Endodermal cell (in vitro differentiated cells): Measurements from ENCODE around the gene SDK1. TPM values are rescaled to one million over a fixed set of nuclear protein-coding genes. Genes with fewer than 3 reads are reported as not detected.

Experiments used
- DNase-seq: peaks from one replicate; pipeline ENCODE4 v3.0.0-alpha.2; 2017
- H3K27ac ChIP-seq: 2 replicates; pipeline ENCODE4 v1.5.1; 2013; ENCODE audit warnings: mild to moderate bottlenecking, low read depth, low read length, moderate library complexity
- H3K27me3 ChIP-seq: 2 replicates; pipeline ENCODE4 v1.6.1; 2013; ENCODE audit warnings: mild to moderate bottlenecking, low read length, moderate library complexity; ENCODE audit not compliant: insufficient read depth, control insufficient read depth, poor library complexity, severe bottlenecking
- H3K36me3 ChIP-seq: 2 replicates; pipeline ENCODE4 v1.7.0; 2013; ENCODE audit warnings: mild to moderate bottlenecking, low read length, moderate library complexity; ENCODE audit not compliant: control insufficient read depth, insufficient read depth
- H3K4me1 ChIP-seq: one replicate; pipeline ENCODE4 v1.7.0; 2013; ENCODE audit warnings: low read length; ENCODE audit not compliant: control insufficient read depth, insufficient read depth
- H3K4me3 ChIP-seq: 2 replicates; pipeline ENCODE4 v1.5.1; 2013; ENCODE audit warnings: mild to moderate bottlenecking, low read length, moderate library complexity
- H3K9ac ChIP-seq: 2 replicates; pipeline ENCODE4 v1.6.1; 2013; ENCODE audit warnings: mild to moderate bottlenecking, low read length, moderate library complexity; ENCODE audit not compliant: poor library complexity, severe bottlenecking; ENCODE audit errors: extremely low read depth
- H3K9me3 ChIP-seq: 2 replicates; pipeline ENCODE4 v1.6.1; 2013; ENCODE audit warnings: mild to moderate bottlenecking, low read length, moderate library complexity; ENCODE audit not compliant: control insufficient read depth
- H3K27ac Mint-ChIP-seq: 2 replicates; pipeline ENCODE4 v1.8.0; 2020; ENCODE audit warnings: mixed read lengths
- H3K27me3 Mint-ChIP-seq: 2 replicates; pipeline ENCODE4 v1.8.0; 2021; ENCODE audit warnings: mild to moderate bottlenecking, mixed read lengths; ENCODE audit not compliant: insufficient read depth
- H3K36me3 Mint-ChIP-seq: 2 replicates; pipeline ENCODE4 v1.8.0; 2020; ENCODE audit warnings: low read depth, mixed read lengths
- H3K4me1 Mint-ChIP-seq: 2 replicates; pipeline ENCODE4 v1.8.0; 2020; ENCODE audit warnings: mixed read lengths
- H3K4me3 Mint-ChIP-seq: 2 replicates; pipeline ENCODE4 v1.8.0; 2020; ENCODE audit warnings: mild to moderate bottlenecking, moderate library complexity, mixed read lengths
- H3K9me3 Mint-ChIP-seq: 2 replicates; pipeline ENCODE4 v1.8.0; 2020; ENCODE audit warnings: mild to moderate bottlenecking, mixed read lengths
- WGBS, 2 experiments: methylation state at CpG; one replicate each; pipeline versions ENCODE4 v1.1.5 to v1.1.7; 2013; ENCODE audit warnings: missing lambda C conversion rate in 2 of 2, mixed read lengths in 1 of 2; ENCODE audit not compliant: insufficient coverage in 1 of 2, insufficient read length in 1 of 2; 5-methylcytosine and 5-hydroxymethylcytosine counted together
- total RNA-seq, 2 donors: library from RNA; stranded (reverse); fragmentation: NEBNext Ultra II Directional in 1 of 2; extraction: Animal tissue kit (Norgen Biotek cat#: 25700) in 1 of 2; gene quantifications; 2 replicates in 1 of 2; 3 replicates in 1 of 2; pipeline ENCODE4 v1.2.1, GENCODE V29; 2021
- TF ChIP-seq, protein P1 (sequence below): fragments of 200-600 bp; sonication (generic); conservative IDR thresholded peaks from 2 replicates; pipeline ENCODE4 v1.5.0; 2021; ENCODE audit warnings: antibody characterized with exemption, mild to moderate bottlenecking

Gene SDK1
- total RNA-seq, 2 donors from 2014 or later, result 22.7 to 23.1 TPM

DNA sequence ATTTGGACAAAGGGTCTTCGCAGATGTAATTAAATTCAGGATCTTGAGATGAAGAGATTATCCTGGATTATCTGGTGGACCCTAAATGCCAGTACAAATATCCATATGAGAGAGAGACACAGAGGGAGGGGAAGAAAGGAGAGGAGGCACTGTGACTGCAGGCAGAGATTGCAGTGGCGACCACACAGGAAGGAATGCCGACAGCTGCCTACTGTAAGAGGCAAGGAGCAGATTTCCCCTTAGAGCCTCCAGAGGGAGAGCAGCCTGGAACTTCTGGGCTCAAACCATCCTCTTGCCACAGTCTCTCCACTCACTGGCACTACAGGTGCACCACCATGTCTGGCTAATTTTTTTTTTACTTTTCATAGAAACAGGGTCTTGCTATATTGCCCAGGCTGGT, 152.3 kb downstream of the SDK1 start:
- Mint-ChIP-seq H3K4me1 (peaks cover 27% of the 10 kb centered on the region), H3K27me3 (no peaks in the 10 kb centered on the region)

DNA sequence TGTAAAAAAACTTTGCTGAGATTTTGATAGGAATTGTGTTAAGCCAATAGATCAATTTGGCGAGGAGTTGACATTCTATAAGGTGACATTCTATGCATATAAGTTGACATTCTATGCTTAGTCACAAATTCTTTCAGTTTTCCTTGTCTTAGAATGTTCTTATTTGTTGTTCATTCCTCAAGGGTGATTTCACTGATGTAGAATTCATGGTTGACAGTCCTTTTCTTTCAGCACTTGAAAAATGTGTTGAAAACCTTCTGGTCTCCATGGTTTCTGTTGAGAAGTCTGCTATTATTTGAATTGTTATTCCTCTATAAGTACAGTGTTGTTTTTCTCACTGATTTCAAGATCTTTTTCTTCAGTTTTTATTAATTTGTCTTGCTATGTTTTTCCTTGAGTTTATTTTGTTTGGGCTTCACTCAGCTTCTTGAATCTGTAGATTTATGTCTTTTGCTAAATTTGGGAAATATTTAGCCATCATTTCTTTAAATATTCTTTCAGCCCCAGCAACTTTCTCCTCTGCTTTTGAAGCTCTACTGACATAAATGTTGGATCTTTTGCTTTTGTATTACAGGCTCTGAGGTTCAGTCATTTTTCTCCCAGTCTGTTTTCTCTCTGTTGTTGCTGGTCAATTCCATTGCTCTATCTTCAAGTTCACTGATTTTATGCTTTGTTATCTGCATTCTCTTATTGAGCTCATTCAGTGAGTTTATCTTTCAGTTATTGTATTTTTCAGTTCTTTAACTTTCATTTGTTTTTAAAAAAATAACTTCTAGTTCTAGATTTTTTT, 154.9 kb downstream of the SDK1 start:
- Mint-ChIP-seq H3K27me3 (no peaks in the 10 kb centered on the region), H3K27ac (no peak overlapping the region), H3K4me3 (no peak overlapping the region), H3K36me3 (no peaks in the 10 kb centered on the region), H3K4me1 (peaks cover 22% of the 10 kb centered on the region), H3K9me3 (no peaks in the 10 kb centered on the region)
- peak overlapping the region; percentile 81 for H3K27ac ChIP-seq
- H3K36me3 ChIP-seq, result no peaks in the 10 kb centered on the region
- WGBS, 2 experiments, result 94 to 100% methylated on average over 1 of the region's 1 CpG
- H3K4me1 ChIP-seq, result no peaks in the 10 kb centered on the region
- TF ChIP-seq, protein P1, sequence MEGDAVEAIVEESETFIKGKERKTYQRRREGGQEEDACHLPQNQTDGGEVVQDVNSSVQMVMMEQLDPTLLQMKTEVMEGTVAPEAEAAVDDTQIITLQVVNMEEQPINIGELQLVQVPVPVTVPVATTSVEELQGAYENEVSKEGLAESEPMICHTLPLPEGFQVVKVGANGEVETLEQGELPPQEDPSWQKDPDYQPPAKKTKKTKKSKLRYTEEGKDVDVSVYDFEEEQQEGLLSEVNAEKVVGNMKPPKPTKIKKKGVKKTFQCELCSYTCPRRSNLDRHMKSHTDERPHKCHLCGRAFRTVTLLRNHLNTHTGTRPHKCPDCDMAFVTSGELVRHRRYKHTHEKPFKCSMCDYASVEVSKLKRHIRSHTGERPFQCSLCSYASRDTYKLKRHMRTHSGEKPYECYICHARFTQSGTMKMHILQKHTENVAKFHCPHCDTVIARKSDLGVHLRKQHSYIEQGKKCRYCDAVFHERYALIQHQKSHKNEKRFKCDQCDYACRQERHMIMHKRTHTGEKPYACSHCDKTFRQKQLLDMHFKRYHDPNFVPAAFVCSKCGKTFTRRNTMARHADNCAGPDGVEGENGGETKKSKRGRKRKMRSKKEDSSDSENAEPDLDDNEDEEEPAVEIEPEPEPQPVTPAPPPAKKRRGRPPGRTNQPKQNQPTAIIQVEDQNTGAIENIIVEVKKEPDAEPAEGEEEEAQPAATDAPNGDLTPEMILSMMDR, result no peak
- H3K4me3 ChIP-seq, result no peak overlapping the region
- no peak for DNase-seq
- no peak overlapping the region for H3K9ac ChIP-seq
- H3K27me3 ChIP-seq, result no peaks in the 10 kb centered on the region
- H3K9me3 ChIP-seq, result no peaks in the 10 kb centered on the region

More for the DNA sequence above, 152.3 kb downstream of the SDK1 start:
- H3K27ac ChIP-seq, result no peak overlapping the region
- H3K4me3 ChIP-seq, result no peak overlapping the region
- H3K9me3 ChIP-seq, result no peaks in the 10 kb centered on the region
- no peaks in the 10 kb centered on the region for H3K27me3 ChIP-seq
- WGBS, 2 experiments, result 94 to 100% methylated on average over 2 to 3 of the region's 3 CpGs
- no peaks in the 10 kb centered on the region for H3K9me3 Mint-ChIP-seq
- no peak overlapping the region for H3K27ac Mint-ChIP-seq
- no peaks in the 10 kb centered on the region for H3K36me3 ChIP-seq
- H3K4me3 Mint-ChIP-seq, result no peak overlapping the region
- peak; percentile 60 for DNase-seq
- H3K36me3 Mint-ChIP-seq, result no peaks in the 10 kb centered on the region
- H3K4me1 ChIP-seq, result no peaks in the 10 kb centered on the region
- H3K9ac ChIP-seq, result no peak overlapping the region
- TF ChIP-seq, protein P1, result peak; percentile 29

DNA sequence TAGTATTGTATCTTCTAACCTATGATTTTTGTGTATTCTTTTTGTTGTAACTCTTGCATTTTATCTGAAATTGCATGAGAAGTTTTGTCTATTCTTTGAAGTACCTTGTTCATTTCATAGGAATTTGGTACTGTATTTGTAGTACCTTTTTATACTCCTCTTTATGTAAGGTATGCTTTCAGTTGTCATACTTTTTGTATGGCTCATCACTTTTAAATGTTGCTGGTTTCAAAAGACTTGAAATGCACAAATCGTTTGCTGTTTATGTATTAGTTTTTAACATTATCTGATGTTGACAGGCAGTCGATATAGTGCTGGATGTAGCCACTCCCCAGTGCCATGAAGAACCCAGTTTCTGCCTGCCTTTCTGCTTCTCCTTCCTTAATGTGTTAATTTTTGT, 158.1 kb downstream of the SDK1 start:
- no peak for DNase-seq
- Mint-ChIP-seq H3K4me3 (no peak overlapping the region), H3K36me3 (no peaks in the 10 kb centered on the region), H3K9me3 (no peaks in the 10 kb centered on the region), H3K4me1 (peaks cover 7% of the 10 kb centered on the region), H3K27me3 (no peaks in the 10 kb centered on the region), H3K27ac (no peak overlapping the region)
- TF ChIP-seq, protein P1, result no peak
- Histone ChIP-seq H3K4me1 (no peaks in the 10 kb centered on the region), H3K9me3 (no peaks in the 10 kb centered on the region), H3K4me3 (no peak overlapping the region), H3K27me3 (no peaks in the 10 kb centered on the region), H3K27ac (no peak overlapping the region), H3K36me3 (no peaks in the 10 kb centered on the region), H3K9ac (no peak overlapping the region)
- 93% methylated on average over 2 of the region's 2 CpGs; no CpG with 5 or more reads in 1 of the 2 experiments for WGBS, 2 experiments
